ENCODE results near the gene RCCD1. TPM values are rescaled to one million over a fixed set of nuclear protein-coding genes. Genes with fewer than 3 reads are reported as not detected.

The RCCD1 gene
- 7.8 and 8.5 TPM in 2 replicates for total RNA-seq

GRCh38 chr15:90954712-90955623 lies at the start of gene RCCD1:
Gene RCCD1 (plus strand): TSS chr15:90954884. CDS start chr15:90956735, 1,851 bp downstream.

GRCh38 chr15:90931828-90932659 lies 22.6 kb upstream of the RCCD1 start, which contains the start of gene HDDC3:
Gene HDDC3 (minus strand): TSS chr15:90932549. CDS start chr15:90932540, 9 bp downstream.

GRCh38 chr15:90934949-90935751 lies 19.5 kb upstream of the RCCD1 start, which contains the start of gene UNC45A:
Gene UNC45A (plus strand): TSS chr15:90935285. CDS start chr15:90935325, 40 bp downstream.

GRCh38 chr15:90994417-90995311 lies 40.0 kb downstream of the RCCD1 start, which contains the start of gene PRC1:
Gene PRC1 (minus strand): TSS chr15:90994535. CDS start chr15:90994417, 118 bp downstream.

Small RNA genes within 50 kb of the gene (small RNA-seq; reads per million reads assigned to genes)
- not detected for gene RF00019

Other genes with a start within 250 kb of the RCCD1 start
- 4.2 and 9.6 TPM in 2 replicates for gene BLM, start 237.5 kb upstream of the RCCD1 start, total RNA-seq
- gene FURIN, start 86.3 kb upstream of the RCCD1 start, total RNA-seq: 99.7 and 119 TPM in 2 replicates
- gene FES, start 70.4 kb upstream of the RCCD1 start, total RNA-seq: 45.2 and 65.0 TPM in 2 replicates
- gene MAN2A2, start 51.6 kb upstream of the RCCD1 start, total RNA-seq: 23.2 and 25.1 TPM in 2 replicates
- 11.8 and 12.0 TPM in 2 replicates for gene HDDC3, start 22.3 kb upstream of the RCCD1 start, total RNA-seq
- gene UNC45A, start 19.6 kb upstream of the RCCD1 start, total RNA-seq: 109 and 113 TPM in 2 replicates
- gene PRC1, start 39.7 kb downstream of the RCCD1 start, total RNA-seq: 52.6 and 121 TPM in 2 replicates
- gene VPS33B, start 67.7 kb downstream of the RCCD1 start, total RNA-seq: 11.4 and 13.7 TPM in 2 replicates
- gene SV2B, start 145.4 kb downstream of the RCCD1 start, total RNA-seq: 2.3 and 2.9 TPM in 2 replicates